SKM-1 (cell line): ENCODE measurements around the gene JAK2.
A peak's percentile ranks its signal among the peaks of the same experiment; 100 is the strongest.
"Not testable (repeated sequence)": the region's sequence is repeated elsewhere in the genome, so short reads cannot be mapped to it uniquely, and the experiment has no call there.

Experiments
- DNase-seq: peaks from one replicate; lab custom pipeline; 2025; ENCODE audit not compliant: unreplicated experiment; lab: John Stamatoyannopoulos, UW

JAK2 gene

DNA sequence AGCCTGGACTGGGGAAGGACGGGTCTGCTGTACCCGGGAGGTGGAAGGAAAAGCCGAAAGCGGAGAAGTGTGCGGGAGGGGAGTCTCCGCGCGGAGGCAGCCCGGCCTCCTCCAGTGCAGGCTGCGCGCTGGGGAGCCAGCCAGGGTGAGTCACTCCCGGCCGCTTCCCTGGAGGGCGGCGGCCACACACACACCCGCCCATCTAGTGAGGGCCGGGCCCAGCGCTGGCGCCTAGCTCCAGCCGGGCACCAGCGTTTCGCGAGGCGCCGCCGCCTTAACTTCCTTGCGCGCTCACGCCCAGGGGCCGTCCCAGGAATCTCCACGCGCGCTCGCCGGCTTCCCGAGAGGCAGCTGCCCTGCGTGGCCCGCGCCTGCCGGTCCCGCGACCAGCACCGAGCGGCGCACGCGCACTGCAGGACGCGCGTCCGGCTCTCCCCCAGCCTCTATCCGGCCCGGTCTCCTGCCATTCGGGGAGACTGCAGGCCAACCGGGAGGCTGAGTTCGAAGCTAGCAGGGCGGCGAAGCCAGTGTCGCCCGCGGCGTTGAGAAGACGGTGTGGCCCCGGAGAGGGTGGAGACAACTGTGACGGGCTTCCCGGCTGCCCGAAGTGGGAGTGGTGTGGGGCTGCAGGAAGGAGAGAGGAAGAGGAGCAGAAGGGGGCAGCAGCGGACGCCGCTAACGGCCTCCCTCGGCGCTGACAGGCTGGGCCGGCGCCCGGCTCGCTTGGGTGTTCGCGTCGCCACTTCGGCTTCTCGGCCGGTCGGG lies at the start of gene JAK2:
TSS of gene JAK2 (plus strand) at position 652 of the 765 bp plus-strand sequence. CDS start 36,716 bp downstream, outside the sequence.
- peak; percentile 79 for DNase-seq

DNA sequence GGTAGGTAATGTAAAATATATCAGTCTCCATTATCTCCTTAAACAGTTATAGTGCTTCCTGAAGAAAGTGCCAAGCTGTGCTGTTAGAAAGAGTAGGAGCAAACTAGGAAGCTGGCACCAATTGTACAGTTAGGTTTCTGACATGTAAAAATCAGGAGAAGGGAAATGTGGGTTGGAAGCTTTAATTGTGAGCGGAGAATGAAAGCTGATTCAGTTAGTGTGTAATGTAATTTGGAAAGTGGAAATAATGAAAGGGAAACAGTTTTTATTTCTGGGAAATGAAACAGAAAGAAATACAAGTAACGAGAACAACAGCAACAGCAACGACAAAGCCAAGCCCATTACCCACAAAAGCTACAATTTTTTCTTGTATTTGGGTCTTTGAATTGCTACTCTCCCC lies 48.8 kb upstream of the JAK2 start:
- DNase-seq, result no peak

- DNase-seq, result no peak
These were observed 48.2 kb upstream of the JAK2 start for GRCh38 chr9:4936823-4937222.

DNA sequence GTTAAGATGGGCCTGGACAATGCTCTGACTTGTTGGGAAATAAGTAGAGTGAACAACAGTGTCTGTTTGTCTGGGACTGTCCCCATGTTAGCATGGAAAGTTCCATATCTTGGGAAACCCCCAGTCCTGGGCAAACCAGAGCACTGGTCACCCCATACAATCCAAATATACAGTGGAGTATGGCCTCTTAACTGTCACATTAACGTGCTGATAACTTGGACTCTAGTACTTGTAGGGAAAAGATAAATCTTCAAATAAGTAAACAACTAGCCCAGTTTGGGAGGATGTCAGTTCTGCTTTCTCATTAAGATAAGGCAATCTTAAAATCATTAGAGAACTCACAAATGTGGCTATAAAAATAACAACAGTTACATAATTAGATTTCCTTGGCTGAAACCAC lies 47.6 kb upstream of the JAK2 start:
- DNase-seq, result no peak

DNA sequence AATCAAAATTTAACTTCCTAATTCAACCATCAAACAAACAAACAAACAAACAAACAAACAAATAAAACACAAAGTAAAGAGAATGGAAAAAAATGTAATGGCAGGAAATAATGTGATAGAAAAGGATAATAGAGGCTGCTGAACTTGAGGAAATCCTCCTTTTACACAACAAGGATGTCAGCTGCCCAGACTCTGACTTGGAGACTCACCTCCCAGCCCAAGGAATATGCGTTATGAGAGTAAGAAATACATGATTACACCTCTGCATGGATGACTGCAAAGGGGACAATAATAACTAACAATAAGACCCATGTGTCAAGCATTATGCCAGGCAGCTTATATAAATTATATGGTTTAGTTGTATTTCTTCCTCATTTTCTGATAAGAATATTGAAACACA lies 46.6 kb upstream of the JAK2 start:
- no peak for DNase-seq

DNA sequence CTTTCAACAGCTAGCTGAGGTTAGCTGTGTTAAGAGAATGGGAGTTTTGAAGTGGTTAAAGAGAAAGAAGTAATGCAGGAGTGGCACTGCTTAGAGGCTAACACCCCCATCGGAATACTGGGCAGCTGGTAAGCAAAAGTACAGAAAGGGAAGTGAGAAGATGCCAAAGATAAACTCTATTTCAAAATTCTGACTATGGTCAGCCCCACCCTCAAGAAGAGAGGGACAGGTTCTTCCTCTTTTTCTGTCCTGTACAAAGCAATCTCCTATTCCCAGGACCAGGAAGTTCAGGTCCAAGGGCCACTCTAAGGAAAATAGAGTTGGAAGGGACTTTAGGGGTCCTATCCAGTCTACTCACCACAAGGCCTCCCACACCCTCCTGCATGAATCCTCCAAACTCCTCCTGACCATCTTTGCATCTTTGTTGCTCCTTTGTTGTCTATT lies 45.9 kb upstream of the JAK2 start:
- peak; percentile 97 for DNase-seq

GRCh38 chr9:4942042-4942691 lies 42.9 kb upstream of the JAK2 start:
- peak; percentile 73 for DNase-seq

DNA sequence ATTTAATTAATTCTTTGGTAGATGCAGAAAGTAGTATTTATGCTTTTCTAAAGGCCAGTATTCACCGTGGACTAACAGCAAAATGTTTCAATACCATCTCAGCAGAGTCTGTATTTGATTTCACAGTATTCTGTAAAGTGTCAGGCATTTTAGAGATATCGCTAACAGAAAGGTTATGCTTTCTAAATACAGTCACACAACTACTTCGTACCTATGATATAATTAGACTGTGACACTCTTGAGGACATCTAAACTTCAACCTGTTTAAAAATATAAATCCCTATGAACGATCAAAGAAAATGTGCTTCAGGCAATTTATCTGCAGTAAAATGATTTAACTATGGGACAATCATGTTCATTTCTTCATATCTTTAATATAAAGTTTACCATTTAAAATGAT lies 41.7 kb upstream of the JAK2 start:
- no peak for DNase-seq

GRCh38 chr9:4944431-4945211 lies 40.5 kb upstream of the JAK2 start:
- DNase-seq, result not testable (repeated sequence)

DNA sequence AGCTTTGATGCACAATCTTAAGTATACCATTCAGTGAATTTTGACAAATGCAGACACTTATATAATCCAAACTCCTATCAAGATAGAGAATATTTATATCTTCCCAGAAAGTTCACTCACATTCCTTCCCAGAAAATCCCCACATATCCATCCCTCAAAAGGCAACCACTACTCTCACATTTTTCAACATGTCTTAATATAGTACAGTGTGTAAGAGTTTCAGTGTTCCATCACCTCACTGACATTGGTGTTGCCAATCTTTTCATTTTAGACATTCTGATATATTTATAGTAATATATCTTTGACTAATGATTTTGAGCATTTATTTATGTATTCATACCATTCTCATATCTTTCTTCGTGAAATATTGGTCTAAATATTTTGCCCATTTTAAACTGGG lies 38.1 kb upstream of the JAK2 start:
- no peak for DNase-seq

DNA sequence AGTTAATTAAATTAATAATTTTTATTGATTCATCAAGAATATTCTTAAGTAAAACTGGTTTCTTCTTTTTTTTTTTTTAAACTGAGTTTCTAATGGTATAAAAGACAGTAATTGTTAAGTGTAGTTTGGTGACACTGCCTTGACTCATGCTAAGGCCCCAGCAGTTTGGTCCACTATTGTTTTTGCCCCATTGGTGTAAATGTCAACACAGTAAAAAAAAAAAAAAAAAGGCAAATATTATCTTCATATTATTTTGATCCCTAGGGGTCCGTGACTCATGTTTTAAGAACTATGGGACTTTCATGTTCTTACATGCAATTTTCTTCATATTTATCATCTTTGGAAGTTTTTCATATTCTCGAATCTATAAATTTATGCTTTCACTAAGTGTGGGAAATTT lies 29.2 kb upstream of the JAK2 start:
- DNase-seq, result no peak

DNA sequence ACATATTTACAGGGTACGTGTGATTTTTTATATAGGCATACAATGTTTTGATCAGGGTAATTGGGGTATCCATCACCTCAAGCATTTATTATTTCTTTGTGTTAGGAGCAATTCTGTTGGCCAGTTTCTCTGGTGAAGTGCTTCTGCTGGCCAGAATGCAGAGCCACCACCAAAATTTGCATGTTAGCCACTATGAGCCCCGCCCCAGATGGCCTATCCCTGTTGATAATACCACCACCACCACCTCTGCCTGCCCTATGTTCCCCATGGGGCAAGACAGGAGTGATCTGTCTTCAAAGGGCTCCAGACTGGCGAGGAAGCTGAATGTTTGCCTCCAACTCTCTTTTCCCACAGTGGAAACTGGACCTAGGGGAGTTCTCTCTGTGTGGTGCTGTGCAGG lies 26.0 kb upstream of the JAK2 start:
- DNase-seq, result no peak

GRCh38 chr9:4962085-4962484 lies 23.0 kb upstream of the JAK2 start:
- DNase-seq, result no peak

DNA sequence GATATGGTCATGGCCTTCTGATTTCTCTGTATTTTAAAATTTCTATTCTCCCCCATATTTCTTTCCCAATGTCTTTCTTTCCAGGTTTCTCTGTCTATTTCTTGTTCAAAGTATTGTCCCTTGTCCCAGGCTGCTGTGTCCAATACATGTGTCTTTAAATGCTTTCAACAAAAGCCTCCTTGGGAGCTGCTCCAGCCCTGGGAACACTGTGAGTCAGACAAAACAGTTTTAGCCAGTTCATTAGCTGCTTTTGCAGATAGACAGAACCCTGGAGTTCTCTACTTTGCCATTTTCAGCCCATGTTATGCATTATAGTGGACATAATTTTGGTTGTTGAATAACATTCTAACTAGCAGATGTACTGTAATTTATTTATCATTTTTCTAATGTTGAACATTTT lies 20.5 kb upstream of the JAK2 start:
- DNase-seq, result no peak

DNA sequence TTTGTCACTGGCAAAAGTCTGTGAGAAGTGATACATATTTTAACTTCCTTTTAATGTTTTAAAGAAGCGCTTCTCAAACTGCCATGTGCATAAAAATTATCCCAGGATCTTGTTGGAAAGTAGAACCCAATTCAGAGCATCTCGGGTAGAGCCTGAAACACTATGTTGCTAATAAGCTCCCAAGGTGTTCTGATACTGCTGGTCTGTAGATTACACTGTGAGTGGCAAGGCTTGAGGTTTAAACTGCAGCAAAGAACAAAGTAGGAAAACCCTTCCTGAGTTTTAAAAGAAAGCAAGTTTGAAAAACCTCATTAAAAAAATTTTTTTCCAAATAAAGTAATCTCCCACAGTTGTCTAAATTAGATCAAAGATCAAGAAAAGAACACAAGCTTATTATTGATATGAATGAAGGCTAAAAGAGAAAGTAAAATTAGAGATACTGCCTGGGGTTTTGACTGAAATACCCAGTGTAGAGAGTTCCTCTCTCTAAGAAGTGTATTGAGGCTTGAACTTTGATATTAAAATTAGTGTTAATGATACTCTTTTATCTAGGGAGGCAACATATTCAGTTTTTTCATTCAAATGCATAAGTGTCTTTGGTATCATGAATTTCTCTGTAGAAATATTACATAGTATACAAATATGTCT lies 19.8 kb upstream of the JAK2 start:
- DNase-seq, result no peak

GRCh38 chr9:4967523-4967922 lies 17.5 kb upstream of the JAK2 start:
- no peak for DNase-seq

DNA sequence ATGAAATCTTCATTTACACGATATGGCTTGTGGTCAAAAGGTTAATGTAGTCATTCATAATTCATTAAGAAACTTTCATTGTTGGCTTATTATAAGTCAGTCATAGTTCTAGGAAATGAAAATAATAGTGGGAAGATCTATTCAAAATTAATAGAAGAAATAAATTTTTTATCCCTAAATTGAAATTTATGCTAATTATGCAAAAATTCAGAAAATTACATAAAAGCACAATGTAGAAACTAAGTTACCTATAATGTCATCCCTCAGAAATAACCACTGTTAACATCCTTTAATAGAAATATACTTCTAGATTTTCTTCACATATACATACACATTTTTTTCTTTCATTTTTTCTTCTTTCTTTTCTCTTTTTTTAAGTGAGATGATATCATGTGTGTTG lies 15.9 kb upstream of the JAK2 start:
- no peak for DNase-seq

DNA sequence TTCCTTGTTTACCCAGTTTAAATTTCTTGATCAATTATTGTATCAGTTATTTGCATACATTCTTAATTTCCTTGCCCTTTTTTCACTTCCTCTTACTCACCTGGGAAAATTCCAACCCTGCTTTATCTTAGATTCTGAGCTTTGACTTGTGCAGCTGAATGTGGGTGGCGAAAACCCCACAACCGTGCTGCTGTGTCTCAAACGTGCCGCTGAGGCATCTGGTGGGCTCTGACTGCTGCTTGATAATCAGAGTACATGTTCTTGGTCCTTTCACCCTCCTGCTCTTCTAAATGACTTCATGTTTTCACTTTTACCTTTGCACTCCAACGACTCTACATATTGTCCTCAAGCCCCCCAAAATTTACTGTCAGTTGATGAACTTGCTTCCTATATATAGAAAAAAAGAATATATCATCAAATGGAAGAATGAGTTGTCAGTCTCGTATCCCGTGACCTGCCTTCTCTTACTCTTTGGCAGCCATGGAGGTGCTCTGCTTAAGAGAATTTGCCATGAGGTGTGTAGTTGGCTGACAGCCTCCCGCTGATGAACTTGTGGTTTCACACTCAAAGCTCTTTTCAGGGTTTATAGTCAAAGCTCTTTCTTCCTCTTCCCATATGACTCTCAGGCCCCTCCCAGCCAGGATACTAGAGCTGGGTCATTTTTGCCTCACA lies 14.0 kb upstream of the JAK2 start:
- DNase-seq, result no peak

GRCh38 chr9:4973246-4973645 lies 11.8 kb upstream of the JAK2 start:
- DNase-seq, result no peak

- DNase-seq, result no peak
These were observed 11.2 kb upstream of the JAK2 start for GRCh38 chr9:4973902-4974301.

DNA sequence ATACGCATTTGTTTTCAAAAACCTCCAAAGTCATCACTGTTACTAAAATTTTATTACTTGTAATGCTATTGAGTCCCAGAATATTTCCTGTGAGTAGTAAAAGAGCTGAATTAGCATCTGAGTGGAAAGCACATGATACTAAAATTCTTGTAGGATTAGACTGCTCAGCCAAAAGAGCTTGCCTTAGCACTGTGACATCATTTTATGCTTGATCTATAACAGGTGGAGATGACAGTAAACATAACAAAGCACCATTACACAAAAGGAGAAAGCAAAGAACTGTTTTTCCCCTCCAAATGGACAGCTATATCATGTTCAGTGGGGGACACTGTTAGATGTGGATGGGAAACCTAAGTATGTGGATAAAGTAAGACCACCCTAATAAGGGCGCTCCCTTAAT lies 5.8 kb upstream of the JAK2 start:
- DNase-seq, result no peak
